Measurements from ENCODE around the gene TMEM200B. TPM values are rescaled to one million over a fixed set of nuclear protein-coding genes. Genes with fewer than 3 reads are reported as not detected.
A peak's percentile ranks its signal among the peaks of the same experiment; 100 is the strongest.
"Not testable (repeated sequence)": the region's sequence is repeated elsewhere in the genome, so short reads cannot be mapped to it uniquely, and the experiment has no call there.

The TMEM200B gene
- total and polyA plus RNA-seq, 2 donors = 0.57 to 2.5 TPM

DNA sequence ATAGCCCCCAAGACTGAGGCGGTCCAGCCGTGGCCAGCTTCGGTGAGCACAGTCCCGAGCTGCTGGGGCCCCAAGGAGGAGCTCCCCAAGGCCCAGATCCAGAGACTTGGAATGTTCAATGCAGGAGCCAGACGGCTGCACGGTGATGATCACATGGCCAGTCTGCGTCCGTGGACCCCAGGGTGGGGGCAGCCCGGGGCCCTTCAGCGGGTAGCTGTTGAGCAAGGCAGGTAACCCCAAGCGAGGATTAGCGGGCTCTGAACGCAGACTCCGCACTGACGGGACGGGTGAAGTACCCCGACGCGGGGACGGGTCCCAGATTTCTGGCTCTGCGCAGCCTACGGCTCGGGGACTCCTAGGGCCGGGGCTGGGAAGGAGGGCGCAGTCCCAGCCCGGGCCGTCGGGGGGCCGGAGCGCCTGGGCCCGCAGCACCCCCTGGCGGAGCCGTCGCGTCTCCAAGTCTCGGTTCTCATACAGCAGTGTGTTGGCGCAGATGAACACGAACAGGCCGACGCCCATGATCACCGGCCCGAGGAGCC, 2.7 kb downstream of the TMEM200B start:
- peak in 8 of 9 donors; percentile 24 to 77 (median 50) for DNase-seq (ENCODE audit: low read depth in 6 of 9, low spot score in 9 of 9)
- Histone ChIP-seq H3K4me3 (ENCODE audit: low read length in 2 of 2) (peak overlapping the region in 1 of 2 donors; percentile 21), H3K4me1 (ENCODE audit: control insufficient read depth in 2 of 2, insufficient read depth in 2 of 2, low read length in 2 of 2) (peaks cover 8 to 15% of the 10 kb centered on the region in 2 donors), H3K9me3 (ENCODE audit: control insufficient read depth in 2 of 2, insufficient read depth in 1 of 2, low read length in 1 of 2) (peaks cover 3 to 9% of the 10 kb centered on the region in 2 donors), H3K27me3 (ENCODE audit: control insufficient read depth in 2 of 2, insufficient read depth in 1 of 2, low read length in 1 of 2) (peaks cover 56 to 62% of the 10 kb centered on the region in 2 donors), H3K27ac (ENCODE audit: low read depth in 1 of 2, low read length in 1 of 2) (no peak overlapping the region), H3K36me3 (ENCODE audit: control insufficient read depth in 2 of 2, insufficient read depth in 2 of 2, low read length in 1 of 2) (peaks cover 23 to 31% of the 10 kb centered on the region in 2 donors)
- WGBS = 37% methylated on average over 42 of the region's 42 CpGs

DNA sequence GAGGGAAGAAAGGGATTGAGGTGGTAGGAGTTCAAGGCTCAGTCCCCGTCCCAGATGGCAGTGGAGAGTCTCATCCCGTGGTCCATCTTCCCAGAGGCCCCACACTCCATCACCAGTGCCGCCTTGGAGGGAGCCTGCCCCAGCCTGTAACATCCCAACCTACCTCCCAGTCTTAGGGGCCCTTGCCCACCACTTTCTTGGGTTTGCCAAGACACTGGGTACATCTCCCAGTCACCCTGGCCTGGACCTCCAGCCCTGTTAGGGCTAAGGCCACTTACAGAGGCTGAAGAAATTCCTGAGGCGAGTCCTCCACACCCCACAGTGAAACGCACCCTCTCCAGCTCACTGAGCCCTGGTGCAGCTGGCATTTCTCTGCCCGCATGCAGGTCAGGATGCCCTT, 3.3 kb downstream of the TMEM200B start:
- Histone ChIP-seq H3K27ac (ENCODE audit: low read depth in 1 of 2, low read length in 1 of 2) (no peak overlapping the region), H3K4me1 (ENCODE audit: control insufficient read depth in 2 of 2, insufficient read depth in 2 of 2, low read length in 2 of 2) (peaks cover 8 to 15% of the 10 kb centered on the region in 2 donors), H3K4me3 (ENCODE audit: low read length in 2 of 2) (no peak overlapping the region), H3K9me3 (ENCODE audit: control insufficient read depth in 2 of 2, insufficient read depth in 1 of 2, low read length in 1 of 2) (peaks cover 3 to 8% of the 10 kb centered on the region in 2 donors), H3K36me3 (ENCODE audit: control insufficient read depth in 2 of 2, insufficient read depth in 2 of 2, low read length in 1 of 2) (peaks cover 29 to 38% of the 10 kb centered on the region in 2 donors), H3K27me3 (ENCODE audit: control insufficient read depth in 2 of 2, insufficient read depth in 1 of 2, low read length in 1 of 2) (peaks cover 52 to 55% of the 10 kb centered on the region in 2 donors)
- DNase-seq (ENCODE audit: low read depth in 6 of 9, low spot score in 9 of 9) = no peak
- 98% methylated on average over 6 of the region's 6 CpGs for WGBS

DNA sequence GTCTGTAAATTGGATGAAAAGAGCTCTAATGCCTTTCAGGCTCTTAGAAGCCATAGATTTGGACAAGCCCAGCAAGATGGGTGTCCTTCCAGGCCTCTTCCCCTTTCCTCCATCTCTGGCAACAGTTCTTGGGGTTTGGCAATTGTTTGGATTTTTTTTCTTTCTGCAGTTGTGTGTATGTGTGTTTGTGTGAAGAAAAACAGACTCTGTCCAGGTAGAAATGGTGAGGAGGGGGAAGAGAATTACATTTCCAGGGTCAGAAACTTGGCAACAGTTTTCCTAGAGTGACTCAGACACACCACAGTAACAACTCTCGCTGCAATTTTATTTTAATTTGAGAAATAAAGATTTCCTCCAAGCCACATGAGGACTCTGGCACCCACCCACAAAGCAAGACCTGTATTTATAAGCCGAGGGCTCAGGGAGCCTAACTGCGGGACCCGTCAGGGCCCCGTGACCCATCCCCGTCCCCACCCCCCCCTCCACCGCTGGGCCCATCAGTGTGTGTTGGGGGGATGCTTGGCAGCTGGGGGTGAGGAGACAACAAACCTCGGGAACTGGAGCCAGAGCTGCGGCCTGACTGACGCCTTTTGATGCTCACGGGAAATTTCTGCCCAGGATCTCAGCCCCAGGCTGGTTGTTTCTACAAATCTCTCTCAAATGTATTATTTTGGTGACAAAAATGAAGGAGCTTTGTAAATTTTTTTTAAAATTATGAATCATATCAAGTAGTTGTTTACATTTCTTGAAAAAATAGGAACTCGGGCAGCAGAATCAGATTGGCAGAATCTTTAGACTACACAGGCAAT, 4.4 kb downstream of the TMEM200B start:
- peaks cover 41 to 45% of the 10 kb centered on the region in 2 donors for H3K27me3 ChIP-seq (ENCODE audit: control insufficient read depth in 2 of 2, insufficient read depth in 1 of 2, low read length in 1 of 2)
- H3K27ac ChIP-seq (ENCODE audit: low read depth in 1 of 2, low read length in 1 of 2) = no peak overlapping the region
- no peak overlapping the region for H3K4me3 ChIP-seq (ENCODE audit: low read length in 2 of 2)
- peaks cover 31 to 43% of the 10 kb centered on the region in 2 donors for H3K36me3 ChIP-seq (ENCODE audit: control insufficient read depth in 2 of 2, insufficient read depth in 2 of 2, low read length in 1 of 2)
- DNase-seq (ENCODE audit: low read depth in 6 of 9, low spot score in 9 of 9) = no peak
- 92% methylated on average over 12 of the region's 12 CpGs for WGBS
- peaks cover 6 to 14% of the 10 kb centered on the region in 2 donors for H3K4me1 ChIP-seq (ENCODE audit: control insufficient read depth in 2 of 2, insufficient read depth in 2 of 2, low read length in 2 of 2)
- H3K9me3 ChIP-seq (ENCODE audit: control insufficient read depth in 2 of 2, insufficient read depth in 1 of 2, low read length in 1 of 2) = peaks cover 3 to 5% of the 10 kb centered on the region in 2 donors

DNA sequence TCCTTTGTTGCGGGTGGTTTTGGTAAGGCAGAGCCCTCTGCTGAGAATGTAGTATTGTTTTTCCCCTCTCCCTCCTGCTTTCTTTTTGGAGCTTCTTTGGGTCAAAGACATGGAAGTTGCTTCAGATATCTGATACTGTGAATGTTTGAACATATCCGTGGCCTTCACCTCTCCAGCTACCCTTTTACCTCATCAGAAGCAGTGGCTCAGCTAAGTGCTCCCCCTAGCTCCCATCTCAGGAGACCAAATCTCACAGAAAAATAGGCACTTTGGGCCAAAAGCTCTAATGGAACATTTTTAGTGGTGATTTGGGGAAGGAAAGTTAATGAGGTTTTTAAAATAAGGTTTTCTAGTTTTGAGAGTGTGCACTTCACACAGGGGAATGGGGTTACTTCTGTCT, 6.3 kb downstream of the TMEM200B start:
- 95% methylated on average over 2 of the region's 2 CpGs for WGBS
- Histone ChIP-seq H3K36me3 (ENCODE audit: control insufficient read depth in 2 of 2, insufficient read depth in 2 of 2, low read length in 1 of 2) (peaks cover 47 to 62% of the 10 kb centered on the region in 2 donors), H3K4me1 (ENCODE audit: control insufficient read depth in 2 of 2, insufficient read depth in 2 of 2, low read length in 2 of 2) (peaks cover 0 to 4% of the 10 kb centered on the region in 2 donors)

DNA sequence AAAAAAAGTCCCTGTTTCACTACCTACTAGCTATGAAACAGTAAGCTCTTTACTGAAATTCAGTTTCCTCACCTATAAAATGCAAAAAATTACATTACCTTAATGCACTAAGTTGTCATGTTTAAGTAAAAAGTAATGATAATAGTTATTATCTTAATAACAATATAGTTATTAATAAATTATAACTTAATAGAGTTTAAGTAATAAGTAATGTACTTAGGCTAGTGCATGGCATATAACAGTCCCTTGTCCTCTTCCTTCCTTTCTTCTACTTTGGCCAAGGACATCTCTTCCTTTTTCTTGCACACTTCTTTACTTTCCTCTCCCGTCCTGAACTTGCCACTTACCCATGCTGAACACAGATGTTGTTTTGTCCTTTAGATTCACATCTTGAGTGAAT, 9.0 kb downstream of the TMEM200B start:
- Histone ChIP-seq H3K9me3 (ENCODE audit: control insufficient read depth in 2 of 2, insufficient read depth in 1 of 2, low read length in 1 of 2) (no peaks in the 10 kb centered on the region), H3K27ac (ENCODE audit: low read depth in 1 of 2, low read length in 1 of 2) (no peak overlapping the region), H3K4me1 (ENCODE audit: control insufficient read depth in 2 of 2, insufficient read depth in 2 of 2, low read length in 2 of 2) (no peaks in the 10 kb centered on the region), H3K36me3 (ENCODE audit: control insufficient read depth in 2 of 2, insufficient read depth in 2 of 2, low read length in 1 of 2) (peaks cover 56 to 72% of the 10 kb centered on the region in 2 donors), H3K27me3 (ENCODE audit: control insufficient read depth in 2 of 2, insufficient read depth in 1 of 2, low read length in 1 of 2) (peaks cover 0 to 2% of the 10 kb centered on the region in 2 donors), H3K4me3 (ENCODE audit: low read length in 2 of 2) (no peak overlapping the region)
- WGBS = 100% methylated on average over 1 of the region's 1 CpG
- DNase-seq (ENCODE audit: low read depth in 6 of 9, low spot score in 9 of 9) = no peak

More for the DNA sequence above, 6.3 kb downstream of the TMEM200B start:
- Histone ChIP-seq H3K4me3 (ENCODE audit: low read length in 2 of 2) (no peak overlapping the region), H3K9me3 (ENCODE audit: control insufficient read depth in 2 of 2, insufficient read depth in 1 of 2, low read length in 1 of 2) (peaks cover 0 to 2% of the 10 kb centered on the region in 2 donors), H3K27me3 (ENCODE audit: control insufficient read depth in 2 of 2, insufficient read depth in 1 of 2, low read length in 1 of 2) (peaks cover 22 to 26% of the 10 kb centered on the region in 2 donors), H3K27ac (ENCODE audit: low read depth in 1 of 2, low read length in 1 of 2) (no peak overlapping the region)
- no peak for DNase-seq (ENCODE audit: low read depth in 6 of 9, low spot score in 9 of 9)

DNA sequence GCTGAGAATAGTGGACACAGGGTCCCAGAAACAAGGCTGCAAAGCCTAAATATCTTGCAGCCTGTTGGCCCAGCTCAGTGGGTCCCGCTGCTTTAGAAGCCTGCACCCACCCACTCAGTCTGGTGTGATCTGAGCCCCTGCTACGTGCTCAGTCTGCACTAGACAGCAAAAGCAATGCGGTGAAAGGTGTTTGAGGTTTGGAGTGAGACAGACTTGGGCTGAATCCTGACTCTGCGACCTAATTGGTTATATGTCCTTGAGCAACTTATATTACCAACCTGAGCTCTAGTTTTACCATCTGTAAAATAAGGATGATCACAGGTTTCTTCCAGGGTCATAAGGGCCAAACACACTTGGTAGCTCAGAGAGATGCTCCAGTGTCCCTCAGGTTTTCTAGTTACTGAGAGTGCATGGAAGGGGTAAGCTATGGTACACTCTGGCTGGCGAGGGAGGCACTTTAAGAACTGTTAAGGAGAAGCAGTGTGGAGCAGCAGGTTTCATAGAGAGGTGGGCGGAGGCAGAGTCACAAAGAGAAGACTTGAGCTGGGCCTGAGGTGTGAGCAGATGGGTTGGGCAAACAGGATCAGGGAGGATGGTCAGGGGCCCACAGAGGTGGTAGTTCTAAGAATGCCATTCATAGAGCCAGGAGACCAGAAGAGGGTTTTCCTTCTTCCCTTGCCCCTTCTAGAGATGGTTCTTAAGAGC, 10.1 kb downstream of the TMEM200B start:
- H3K9me3 ChIP-seq (ENCODE audit: control insufficient read depth in 2 of 2, insufficient read depth in 1 of 2, low read length in 1 of 2) = no peaks in the 10 kb centered on the region
- H3K36me3 ChIP-seq (ENCODE audit: control insufficient read depth in 2 of 2, insufficient read depth in 2 of 2, low read length in 1 of 2) = peaks cover 58 to 74% of the 10 kb centered on the region in 2 donors
- no peak overlapping the region for H3K27ac ChIP-seq (ENCODE audit: low read depth in 1 of 2, low read length in 1 of 2)
- H3K4me3 ChIP-seq (ENCODE audit: low read length in 2 of 2) = no peak overlapping the region
- H3K4me1 ChIP-seq (ENCODE audit: control insufficient read depth in 2 of 2, insufficient read depth in 2 of 2, low read length in 2 of 2) = no peaks in the 10 kb centered on the region
- H3K27me3 ChIP-seq (ENCODE audit: control insufficient read depth in 2 of 2, insufficient read depth in 1 of 2, low read length in 1 of 2) = no peaks in the 10 kb centered on the region
- WGBS = 89% methylated on average over 6 of the region's 6 CpGs
- no peak for DNase-seq (ENCODE audit: low read depth in 6 of 9, low spot score in 9 of 9)

DNA sequence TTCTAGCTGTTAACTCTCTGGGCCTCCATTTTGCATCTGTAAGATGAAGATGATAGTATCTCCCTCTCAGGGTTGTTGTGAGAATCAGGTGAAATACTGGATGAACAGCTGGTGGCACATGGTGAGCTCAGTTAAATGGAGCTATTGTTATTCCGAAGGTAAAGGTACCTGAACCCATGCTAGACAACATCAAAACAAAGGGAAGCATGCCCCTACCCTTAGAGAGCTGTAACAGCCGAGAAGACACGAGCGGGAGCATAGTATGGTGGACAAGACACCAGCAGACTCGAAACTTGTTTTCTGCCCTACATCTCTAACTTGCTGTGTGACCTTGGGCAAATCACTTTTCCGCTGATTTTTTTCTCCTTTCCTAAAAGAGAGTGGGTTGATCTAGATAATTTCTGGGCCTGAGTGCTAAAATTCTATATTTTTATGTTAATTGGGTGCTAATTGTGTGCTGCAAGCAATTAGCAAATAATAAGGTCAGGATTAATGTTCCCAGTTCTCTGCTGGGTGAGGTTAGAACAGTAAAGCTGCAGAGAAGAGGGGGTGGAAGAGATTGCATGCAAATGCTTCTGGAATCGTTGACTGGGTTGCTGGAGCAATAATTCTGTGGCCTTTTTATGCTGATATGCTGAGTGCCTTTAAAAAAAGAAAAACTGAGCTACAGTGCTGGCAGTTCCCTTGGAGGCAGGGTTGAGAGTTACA, 10.8 kb downstream of the TMEM200B start:
- DNase-seq (ENCODE audit: low read depth in 6 of 9, low spot score in 9 of 9) = no peak
- Histone ChIP-seq H3K4me3 (ENCODE audit: low read length in 2 of 2) (no peak overlapping the region), H3K27ac (ENCODE audit: low read depth in 1 of 2, low read length in 1 of 2) (no peak overlapping the region), H3K9me3 (ENCODE audit: control insufficient read depth in 2 of 2, insufficient read depth in 1 of 2, low read length in 1 of 2) (no peaks in the 10 kb centered on the region), H3K27me3 (ENCODE audit: control insufficient read depth in 2 of 2, insufficient read depth in 1 of 2, low read length in 1 of 2) (no peaks in the 10 kb centered on the region), H3K4me1 (ENCODE audit: control insufficient read depth in 2 of 2, insufficient read depth in 2 of 2, low read length in 2 of 2) (no peaks in the 10 kb centered on the region), H3K36me3 (ENCODE audit: control insufficient read depth in 2 of 2, insufficient read depth in 2 of 2, low read length in 1 of 2) (peaks cover 55 to 67% of the 10 kb centered on the region in 2 donors)
- 96% methylated on average over 7 of the region's 7 CpGs for WGBS

DNA sequence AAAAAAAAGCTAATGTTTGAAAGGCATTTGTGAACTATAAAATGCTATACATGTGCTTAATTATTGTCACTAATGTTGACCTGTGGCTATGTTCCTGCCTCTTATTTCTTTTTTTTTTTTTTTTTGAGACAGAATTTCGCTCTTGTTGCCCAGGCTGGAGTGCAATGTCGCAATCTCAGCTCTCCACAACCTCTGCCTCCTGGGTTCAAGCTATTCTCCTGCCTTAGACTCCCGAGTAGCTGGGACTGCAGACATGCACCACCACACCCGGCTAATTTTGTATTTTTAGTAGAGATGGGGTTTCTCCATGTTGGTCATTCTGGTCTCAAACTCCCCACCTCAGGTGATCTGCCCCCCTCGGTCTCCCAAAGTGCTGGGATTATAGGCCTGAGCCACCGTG, 15.7 kb downstream of the TMEM200B start:
- not testable (repeated sequence) for H3K4me3 ChIP-seq (ENCODE audit: low read length in 2 of 2); H3K4me1 ChIP-seq (ENCODE audit: control insufficient read depth in 2 of 2, insufficient read depth in 2 of 2, low read length in 2 of 2); H3K9me3 ChIP-seq (ENCODE audit: control insufficient read depth in 2 of 2, insufficient read depth in 1 of 2, low read length in 1 of 2); DNase-seq (ENCODE audit: low read depth in 6 of 9, low spot score in 9 of 9); H3K27me3 ChIP-seq (ENCODE audit: control insufficient read depth in 2 of 2, insufficient read depth in 1 of 2, low read length in 1 of 2); H3K27ac ChIP-seq (ENCODE audit: low read depth in 1 of 2, low read length in 1 of 2)
- WGBS = 97% methylated on average over 6 of the region's 6 CpGs
- peaks cover 22 to 44% of the 10 kb centered on the region in 2 donors for H3K36me3 ChIP-seq (ENCODE audit: control insufficient read depth in 2 of 2, insufficient read depth in 2 of 2, low read length in 1 of 2)

All from thymus (tissue), 11 donors.